WERI-Rb-1 (cell line): ENCODE measurements around the gene RAB8A.

Experiments
- DNase-seq: peaks from one replicate; pipeline ENCODE4 v3.0.0-alpha.2; 2020
- H3K27ac ChIP-seq: fragments of 250-450 bp; sonication (Bioruptor Pico); 2 replicates; pipeline ENCODE4 v1.5.1; 2020; ENCODE audit warnings: mild to moderate bottlenecking, moderate library complexity
- H3K27me3 ChIP-seq: fragments of 250-450 bp; sonication (Bioruptor Pico); 2 replicates; pipeline ENCODE4 v1.5.1; 2021; ENCODE audit warnings: mild to moderate bottlenecking, low read depth, moderate library complexity; ENCODE audit not compliant: insufficient read depth, severe bottlenecking
- H3K36me3 ChIP-seq: fragments of 250-450 bp; sonication (Bioruptor Pico); 2 replicates; pipeline ENCODE4 v1.5.1; 2020; ENCODE audit warnings: mild to moderate bottlenecking, moderate library complexity
- H3K4me3 ChIP-seq: 2 replicates; pipeline ENCODE4 v1.5.1; 2011; ENCODE audit warnings: low read depth, mild to moderate bottlenecking, control low read depth, low read length
- H3K9me3 ChIP-seq: fragments of 250-450 bp; sonication (Bioruptor Pico); 2 replicates; pipeline ENCODE4 v1.5.1; 2021; ENCODE audit warnings: mild to moderate bottlenecking, moderate library complexity; ENCODE audit not compliant: severe bottlenecking
- TF ChIP-seq, protein P1 (sequence below): IDR thresholded peaks from 2 replicates; pipeline ENCODE4 v1.5.1; 2011; ENCODE audit warnings: low read depth, mild to moderate bottlenecking, control low read depth, inconsistent platforms, low read length

The RAB8A gene

GRCh38 chr19:16121967-16122366 is 10.3 kb downstream of the RAB8A start:
- no peaks in the 10 kb centered on the region for H3K9me3 ChIP-seq
- no peaks in the 10 kb centered on the region for H3K27me3 ChIP-seq
- TF ChIP-seq, protein P1, sequence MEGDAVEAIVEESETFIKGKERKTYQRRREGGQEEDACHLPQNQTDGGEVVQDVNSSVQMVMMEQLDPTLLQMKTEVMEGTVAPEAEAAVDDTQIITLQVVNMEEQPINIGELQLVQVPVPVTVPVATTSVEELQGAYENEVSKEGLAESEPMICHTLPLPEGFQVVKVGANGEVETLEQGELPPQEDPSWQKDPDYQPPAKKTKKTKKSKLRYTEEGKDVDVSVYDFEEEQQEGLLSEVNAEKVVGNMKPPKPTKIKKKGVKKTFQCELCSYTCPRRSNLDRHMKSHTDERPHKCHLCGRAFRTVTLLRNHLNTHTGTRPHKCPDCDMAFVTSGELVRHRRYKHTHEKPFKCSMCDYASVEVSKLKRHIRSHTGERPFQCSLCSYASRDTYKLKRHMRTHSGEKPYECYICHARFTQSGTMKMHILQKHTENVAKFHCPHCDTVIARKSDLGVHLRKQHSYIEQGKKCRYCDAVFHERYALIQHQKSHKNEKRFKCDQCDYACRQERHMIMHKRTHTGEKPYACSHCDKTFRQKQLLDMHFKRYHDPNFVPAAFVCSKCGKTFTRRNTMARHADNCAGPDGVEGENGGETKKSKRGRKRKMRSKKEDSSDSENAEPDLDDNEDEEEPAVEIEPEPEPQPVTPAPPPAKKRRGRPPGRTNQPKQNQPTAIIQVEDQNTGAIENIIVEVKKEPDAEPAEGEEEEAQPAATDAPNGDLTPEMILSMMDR = no peak
- peaks cover 73% of the 10 kb centered on the region for H3K36me3 ChIP-seq
- H3K4me3 ChIP-seq = no peak overlapping the region
- no peak for DNase-seq
- H3K27ac ChIP-seq = no peak overlapping the region

- H3K36me3 ChIP-seq = peaks cover 78% of the 10 kb centered on the region
- no peak overlapping the region for H3K27ac ChIP-seq
- TF ChIP-seq, protein P1 = no peak
- no peak for DNase-seq
- H3K27me3 ChIP-seq = no peaks in the 10 kb centered on the region
- no peak overlapping the region for H3K4me3 ChIP-seq
- no peaks in the 10 kb centered on the region for H3K9me3 ChIP-seq
Measured at GRCh38 chr19:16124953-16125352, 13.3 kb downstream of the RAB8A start.

DNA sequence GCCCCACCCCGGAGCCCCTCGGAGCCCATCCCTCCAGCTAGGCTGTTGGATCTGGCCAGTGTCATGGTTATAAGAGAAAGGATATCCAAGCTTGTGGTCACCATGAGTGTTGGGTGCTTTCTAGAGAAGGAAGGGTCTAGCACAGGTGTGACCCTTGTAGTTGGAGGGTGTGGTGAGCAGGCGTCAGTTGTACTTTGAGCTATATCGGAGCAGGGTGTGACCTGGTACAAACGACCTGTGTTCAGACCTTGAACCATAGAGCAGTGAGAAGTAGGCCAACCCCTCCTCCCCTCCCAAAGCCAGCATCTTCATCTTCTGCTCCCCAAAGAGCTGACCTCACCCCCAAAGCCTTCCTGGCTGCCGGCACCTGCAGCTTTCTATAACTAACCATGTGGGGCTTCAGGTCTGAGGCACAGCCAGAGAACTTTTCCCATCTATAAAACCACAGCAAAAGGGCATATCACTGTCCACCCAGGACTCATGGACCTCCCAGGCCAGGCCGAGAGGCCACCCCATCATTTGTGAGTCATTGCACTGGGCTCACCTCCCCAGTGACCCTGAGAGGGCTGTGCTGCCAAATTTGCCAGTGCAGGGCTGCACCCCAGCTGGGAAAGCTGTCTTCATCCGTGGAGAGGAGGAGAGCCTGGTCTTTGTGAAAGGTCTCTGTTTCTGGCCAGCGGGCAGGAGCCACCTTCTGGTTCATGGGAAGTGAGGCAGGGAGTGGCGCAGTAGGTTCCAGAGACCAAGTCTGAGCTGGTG is 14.2 kb downstream of the RAB8A start:
- DNase-seq = no peak
- no peak overlapping the region for H3K4me3 ChIP-seq
- H3K27me3 ChIP-seq = no peaks in the 10 kb centered on the region
- no peak overlapping the region for H3K27ac ChIP-seq
- peaks cover 80% of the 10 kb centered on the region for H3K36me3 ChIP-seq
- no peaks in the 10 kb centered on the region for H3K9me3 ChIP-seq
- TF ChIP-seq, protein P1 = no peak

- no peaks in the 10 kb centered on the region for H3K27me3 ChIP-seq
- DNase-seq = no peak
- no peaks in the 10 kb centered on the region for H3K9me3 ChIP-seq
- TF ChIP-seq, protein P1 = no peak
- peaks cover 78% of the 10 kb centered on the region for H3K36me3 ChIP-seq
- H3K4me3 ChIP-seq = no peak overlapping the region
- no peak overlapping the region for H3K27ac ChIP-seq
Measured at GRCh38 chr19:16127080-16127479, 15.4 kb downstream of the RAB8A start.

DNA sequence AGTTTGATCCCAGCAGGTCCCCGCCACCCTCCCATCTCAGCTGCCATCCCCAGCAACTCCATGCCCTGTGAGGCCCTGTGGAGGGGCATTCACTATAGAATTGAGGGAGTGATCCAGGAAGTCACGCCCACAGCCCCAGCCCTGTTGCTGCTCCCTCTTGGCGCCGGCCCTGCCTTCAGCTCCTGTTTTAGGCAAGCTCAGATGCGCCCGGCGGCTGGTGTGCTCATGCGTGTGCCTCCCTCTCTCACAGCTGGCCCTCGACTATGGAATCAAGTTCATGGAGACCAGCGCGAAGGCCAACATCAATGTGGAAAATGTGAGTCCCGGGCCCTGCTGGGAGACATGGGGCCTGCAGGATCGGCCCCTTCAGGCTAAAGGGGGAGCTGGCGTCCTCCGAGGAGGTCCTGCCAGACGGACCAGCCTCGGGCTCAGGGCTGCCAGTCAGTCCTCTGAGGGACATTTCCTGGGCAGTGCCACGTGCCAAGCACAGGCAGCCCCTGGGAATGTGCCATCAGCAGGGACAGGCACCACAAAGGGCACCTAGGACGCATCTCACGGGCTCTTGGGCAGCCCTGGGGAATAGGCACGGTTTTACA is 16.2 kb downstream of the RAB8A start:
- DNase-seq = no peak
- TF ChIP-seq, protein P1 = no peak
- H3K27me3 ChIP-seq = no peaks in the 10 kb centered on the region
- H3K36me3 ChIP-seq = peaks cover 78% of the 10 kb centered on the region
- no peak overlapping the region for H3K27ac ChIP-seq
- H3K9me3 ChIP-seq = no peaks in the 10 kb centered on the region
- no peak overlapping the region for H3K4me3 ChIP-seq
